ENCODE results near the gene PTPRR.

GRCh38 chr12:70752327-70752726 is 168.2 kb downstream of the PTPRR start:
- TF ChIP-seq CTCF (IDR thresholded peaks at IDR 0.05; ENCODE audit: extremely low read depth in 1 of 2, insufficient read depth in 1 of 2, low read depth in 1 of 2, low read length in 2 of 2) (no peak), EZH2 (IDR thresholded peaks at IDR 0.05; ENCODE audit: borderline replicate concordance, low read depth, low read length, severe bottlenecking) (no peak), POLR2A (IDR thresholded peaks at IDR 0.05; ENCODE audit: low read depth, low read length) (no peak)
